WTC11 (cell line): ENCODE data around the gene UMODL1. TPM values are rescaled to one million over a fixed set of nuclear protein-coding genes. Genes with fewer than 3 reads are reported as not detected.

Experiments used
- ATAC-seq: fragments of 200-7000 bp; cut with Tn5 transposase; 2 replicates; pipeline ENCODE4 v1.10.0; 2021; ENCODE audit warnings: mild to moderate bottlenecking, moderate library complexity
- CTCF ChIA-PET: fragments of 300-600 bp; sonication (Branson Sonifier 250); formaldehyde crosslinking; loops from one replicate; lab custom pipeline; 2021; ENCODE audit warnings: antibody characterized with exemption; lab: Charles Lee
- POLR2A ChIA-PET: fragments of 350-600 bp; sonication (Branson Sonifier 250); formaldehyde crosslinking; loops from one replicate; lab custom pipeline; 2021; ENCODE audit warnings: antibody characterized with exemption; lab: Charles Lee
- DNase-seq: peaks from one replicate; pipeline ENCODE4 v3.0.0; 2021; ENCODE audit warnings: low spot score
- H3K27ac Mint-ChIP-seq: 2 replicates; pipeline ENCODE4 v1.8.0; 2021; ENCODE audit warnings: mixed read lengths
- H3K27me3 Mint-ChIP-seq: 2 replicates; pipeline ENCODE4 v1.8.0; 2021; ENCODE audit warnings: low read depth, mild to moderate bottlenecking, moderate library complexity, mixed read lengths
- H3K36me3 Mint-ChIP-seq: 2 replicates; pipeline ENCODE4 v1.8.0; 2021; ENCODE audit warnings: mixed read lengths
- H3K4me1 Mint-ChIP-seq: 2 replicates; pipeline ENCODE4 v1.8.0; 2022; ENCODE audit warnings: mixed read lengths
- H3K4me3 Mint-ChIP-seq: 2 replicates; pipeline ENCODE4 v1.8.0; 2021; ENCODE audit warnings: mild to moderate bottlenecking, moderate library complexity, mixed read lengths
- H3K9me3 Mint-ChIP-seq: 2 replicates; pipeline ENCODE4 v1.8.0; 2021; ENCODE audit warnings: mixed read lengths
- ATF1 ChIP-seq: sonication (generic); formaldehyde crosslinking; IDR thresholded peaks from 2 replicates; pipeline ENCODE4 v1.8.1; 2023; ENCODE audit warnings: mild to moderate bottlenecking, moderate library complexity, missing genetic modification reagents
- CBFB ChIP-seq: sonication (generic); formaldehyde crosslinking; IDR thresholded peaks from 2 replicates; pipeline ENCODE4 v1.8.1; 2022; ENCODE audit warnings: mild to moderate bottlenecking, low read depth, missing genetic modification reagents
- CREB1 ChIP-seq: sonication (generic); formaldehyde crosslinking; IDR thresholded peaks from 2 replicates; pipeline ENCODE4 v1.8.0; 2023; ENCODE audit warnings: mild to moderate bottlenecking, missing genetic modification reagents
- CREM ChIP-seq: sonication (generic); formaldehyde crosslinking; IDR thresholded peaks from 2 replicates; pipeline ENCODE4 v1.8.1; 2022; ENCODE audit warnings: mild to moderate bottlenecking, missing genetic modification reagents, moderate library complexity
- E2F1 ChIP-seq: sonication (generic); formaldehyde crosslinking; IDR thresholded peaks from 2 replicates; pipeline ENCODE4 v1.8.0; 2022; ENCODE audit warnings: mild to moderate bottlenecking, missing genetic modification reagents
- E2F4 ChIP-seq: sonication (generic); formaldehyde crosslinking; IDR thresholded peaks from 2 replicates; pipeline ENCODE4 v1.8.1; 2022; ENCODE audit warnings: low read depth, mild to moderate bottlenecking, moderate library complexity, missing genetic modification reagents, borderline replicate concordance
- ERG ChIP-seq: fragments of 250-450 bp; sonication (Bioruptor Pico); IDR thresholded peaks from 2 replicates; pipeline ENCODE4 v1.8.0; 2021; ENCODE audit warnings: mild to moderate bottlenecking
- MXD4 ChIP-seq: fragments of 250-450 bp; sonication (Bioruptor Pico); IDR thresholded peaks from 2 replicates; pipeline ENCODE4 v1.8.0; 2021; ENCODE audit warnings: mild to moderate bottlenecking, moderate library complexity, borderline replicate concordance
- MYBL2 ChIP-seq: sonication (generic); formaldehyde crosslinking; IDR thresholded peaks from 2 replicates; pipeline ENCODE4 v1.8.1; 2023; ENCODE audit warnings: mild to moderate bottlenecking, moderate library complexity, missing genetic modification reagents
- NFYB ChIP-seq: sonication (generic); formaldehyde crosslinking; conservative IDR thresholded peaks from 2 replicates; pipeline ENCODE4 v1.8.0; 2022; ENCODE audit warnings: low read depth, missing genetic modification reagents
- RELA ChIP-seq: sonication (generic); formaldehyde crosslinking; IDR thresholded peaks from 2 replicates; pipeline ENCODE4 v1.8.1; 2022; ENCODE audit warnings: missing genetic modification reagents, mild to moderate bottlenecking, borderline replicate concordance
- SMAD4 ChIP-seq: sonication (generic); formaldehyde crosslinking; IDR thresholded peaks from 2 replicates; pipeline ENCODE4 v1.8.0; 2022; ENCODE audit warnings: mild to moderate bottlenecking, missing genetic modification reagents
- SP1 ChIP-seq: sonication (generic); formaldehyde crosslinking; conservative IDR thresholded peaks from 2 replicates; pipeline ENCODE4 v1.8.1; 2022; ENCODE audit warnings: missing genetic modification reagents
- STAT6 ChIP-seq: sonication (generic); formaldehyde crosslinking; conservative IDR thresholded peaks from 2 replicates; pipeline ENCODE4 v1.8.1; 2023; ENCODE audit warnings: mild to moderate bottlenecking, low read depth, missing genetic modification reagents, moderate library complexity
- ZNF138 ChIP-seq: sonication (generic); formaldehyde crosslinking; conservative IDR thresholded peaks from 2 replicates; pipeline ENCODE4 v1.8.1; 2022; ENCODE audit warnings: mild to moderate bottlenecking, moderate library complexity, missing genetic modification reagents
- ZNF317 ChIP-seq: sonication (generic); formaldehyde crosslinking; IDR thresholded peaks from 2 replicates; pipeline ENCODE4 v1.8.1; 2023; ENCODE audit warnings: low read depth, mild to moderate bottlenecking, moderate library complexity, missing genetic modification reagents, borderline replicate concordance
- ZNF416 ChIP-seq: fragments of 250-450 bp; sonication (Bioruptor Pico); IDR thresholded peaks from 2 replicates; pipeline ENCODE4 v1.9.0; 2021; ENCODE audit warnings: mild to moderate bottlenecking, inconsistent platforms
- ZNF671 ChIP-seq: fragments of 250-450 bp; sonication (Bioruptor Pico); IDR thresholded peaks from 2 replicates; pipeline ENCODE4 v1.8.0; 2021; ENCODE audit warnings: mild to moderate bottlenecking
- total RNA-seq: library from RNA; stranded (reverse); gene quantifications from 3 replicates; pipeline ENCODE4 v1.2.3, GENCODE V29; 2021
- TF ChIP-seq, protein P1 (sequence below): sonication (generic); formaldehyde crosslinking; IDR thresholded peaks from 2 replicates; pipeline ENCODE4 v1.8.1; 2023; ENCODE audit warnings: mild to moderate bottlenecking, missing genetic modification reagents, moderate library complexity
- TF ChIP-seq, protein P2 (sequence below): sonication (generic); formaldehyde crosslinking; IDR thresholded peaks from 2 replicates; pipeline ENCODE4 v1.8.1; 2023; ENCODE audit warnings: mild to moderate bottlenecking, missing genetic modification reagents, borderline replicate concordance

UMODL1 gene
- total RNA-seq, 1 experiment from 2014 or later: not detected

GRCh38 chr21:42137191-42137904 lies 66.2 kb downstream of the UMODL1 start (continued):
- TF ChIP-seq ZNF317 (CRISPR knock-in tag) (no peak), SP1 (no peak)

DNA sequence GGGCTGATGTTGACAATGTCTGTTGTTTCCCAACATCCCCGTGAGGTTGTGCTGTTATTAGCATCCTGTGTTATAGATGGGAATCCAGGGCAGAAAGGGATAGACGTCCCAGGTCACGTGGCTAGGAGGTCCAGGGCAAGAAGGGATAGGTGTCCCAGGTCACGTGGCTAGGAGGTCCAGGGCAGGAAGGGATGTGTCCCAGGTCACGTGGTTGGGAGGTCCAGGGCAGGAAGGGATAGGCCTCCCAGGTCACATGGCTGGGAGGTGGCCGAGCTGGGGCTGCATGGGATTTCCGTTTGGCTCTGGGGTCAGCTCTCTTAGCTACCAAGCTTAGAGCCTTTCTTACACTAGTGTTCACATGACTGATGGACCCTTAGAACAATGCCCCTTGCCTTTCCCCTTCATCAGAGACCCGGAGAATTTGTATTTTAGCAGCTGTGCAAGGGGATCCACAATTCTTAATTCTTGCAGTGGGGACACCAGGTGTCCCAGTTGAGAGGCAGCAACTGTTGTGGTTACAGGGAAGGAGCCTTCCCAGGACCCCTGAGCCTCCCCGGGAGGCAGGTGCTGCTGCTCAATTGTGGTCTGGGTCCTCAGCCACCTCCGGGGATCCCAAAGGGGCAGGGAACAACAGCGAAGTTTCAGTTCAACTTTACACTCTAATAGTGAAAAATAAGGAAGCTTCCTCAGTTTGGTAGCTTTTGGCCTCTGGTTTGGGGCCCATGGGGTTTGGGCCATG lies 69.2 kb downstream of the UMODL1 start:
- TF ChIP-seq ZNF416 (CRISPR knock-in tag) (no peak), MYBL2 (no peak)
- TF ChIP-seq, protein P1, sequence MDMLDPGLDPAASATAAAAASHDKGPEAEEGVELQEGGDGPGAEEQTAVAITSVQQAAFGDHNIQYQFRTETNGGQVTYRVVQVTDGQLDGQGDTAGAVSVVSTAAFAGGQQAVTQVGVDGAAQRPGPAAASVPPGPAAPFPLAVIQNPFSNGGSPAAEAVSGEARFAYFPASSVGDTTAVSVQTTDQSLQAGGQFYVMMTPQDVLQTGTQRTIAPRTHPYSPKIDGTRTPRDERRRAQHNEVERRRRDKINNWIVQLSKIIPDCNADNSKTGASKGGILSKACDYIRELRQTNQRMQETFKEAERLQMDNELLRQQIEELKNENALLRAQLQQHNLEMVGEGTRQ (CRISPR knock-in tag): peak; percentile 30; the same call in 1 of the 2 replicates
- TF ChIP-seq, all 79 proteins: peak for 1
- H3K27me3 Mint-ChIP-seq: no peaks in the 10 kb centered on the region
- DNase-seq (no peak), ATAC-seq (no peak)
- H3K4me1 Mint-ChIP-seq: no peaks in the 10 kb centered on the region
- ChIA-PET CTCF (interaction anchor here (0.7 to 1.4 kb wide), 4 partner anchors 21 to 200 kb away, joined by 3 to 5 read pairs (median 4); no protein-coding TSS in a partner anchor), POLR2A (no interaction called here)
- H3K9me3 Mint-ChIP-seq: no peaks in the 10 kb centered on the region
- H3K27ac Mint-ChIP-seq: no peak overlapping the region
- no peak overlapping the region for H3K4me3 Mint-ChIP-seq
- H3K36me3 Mint-ChIP-seq: no peaks in the 10 kb centered on the region

GRCh38 chr21:42141643-42142042 lies 70.5 kb downstream of the UMODL1 start:
- H3K27me3 Mint-ChIP-seq: no peaks in the 10 kb centered on the region
- H3K27ac Mint-ChIP-seq: no peak overlapping the region
- ATAC-seq (no peak), DNase-seq (no peak)
- POLR2A ChIA-PET: no interaction called here
- no peak overlapping the region for H3K4me3 Mint-ChIP-seq
- CTCF ChIA-PET: no interaction called here
- H3K4me1 Mint-ChIP-seq: no peaks in the 10 kb centered on the region
- no peaks in the 10 kb centered on the region for H3K36me3 Mint-ChIP-seq
- no peaks in the 10 kb centered on the region for H3K9me3 Mint-ChIP-seq
- TF ChIP-seq SMAD4 (CRISPR knock-in tag): no peak
- no peak for TF ChIP-seq STAT6
- TF ChIP-seq NFYB: no peak
- no peak for TF ChIP-seq CREM
- TF ChIP-seq RELA (CRISPR knock-in tag): no peak
- TF ChIP-seq MXD4 (CRISPR knock-in tag): no peak
- no peak for TF ChIP-seq ZNF138
- TF ChIP-seq ZNF671 (CRISPR knock-in tag): no peak
- TF ChIP-seq, protein P2, sequence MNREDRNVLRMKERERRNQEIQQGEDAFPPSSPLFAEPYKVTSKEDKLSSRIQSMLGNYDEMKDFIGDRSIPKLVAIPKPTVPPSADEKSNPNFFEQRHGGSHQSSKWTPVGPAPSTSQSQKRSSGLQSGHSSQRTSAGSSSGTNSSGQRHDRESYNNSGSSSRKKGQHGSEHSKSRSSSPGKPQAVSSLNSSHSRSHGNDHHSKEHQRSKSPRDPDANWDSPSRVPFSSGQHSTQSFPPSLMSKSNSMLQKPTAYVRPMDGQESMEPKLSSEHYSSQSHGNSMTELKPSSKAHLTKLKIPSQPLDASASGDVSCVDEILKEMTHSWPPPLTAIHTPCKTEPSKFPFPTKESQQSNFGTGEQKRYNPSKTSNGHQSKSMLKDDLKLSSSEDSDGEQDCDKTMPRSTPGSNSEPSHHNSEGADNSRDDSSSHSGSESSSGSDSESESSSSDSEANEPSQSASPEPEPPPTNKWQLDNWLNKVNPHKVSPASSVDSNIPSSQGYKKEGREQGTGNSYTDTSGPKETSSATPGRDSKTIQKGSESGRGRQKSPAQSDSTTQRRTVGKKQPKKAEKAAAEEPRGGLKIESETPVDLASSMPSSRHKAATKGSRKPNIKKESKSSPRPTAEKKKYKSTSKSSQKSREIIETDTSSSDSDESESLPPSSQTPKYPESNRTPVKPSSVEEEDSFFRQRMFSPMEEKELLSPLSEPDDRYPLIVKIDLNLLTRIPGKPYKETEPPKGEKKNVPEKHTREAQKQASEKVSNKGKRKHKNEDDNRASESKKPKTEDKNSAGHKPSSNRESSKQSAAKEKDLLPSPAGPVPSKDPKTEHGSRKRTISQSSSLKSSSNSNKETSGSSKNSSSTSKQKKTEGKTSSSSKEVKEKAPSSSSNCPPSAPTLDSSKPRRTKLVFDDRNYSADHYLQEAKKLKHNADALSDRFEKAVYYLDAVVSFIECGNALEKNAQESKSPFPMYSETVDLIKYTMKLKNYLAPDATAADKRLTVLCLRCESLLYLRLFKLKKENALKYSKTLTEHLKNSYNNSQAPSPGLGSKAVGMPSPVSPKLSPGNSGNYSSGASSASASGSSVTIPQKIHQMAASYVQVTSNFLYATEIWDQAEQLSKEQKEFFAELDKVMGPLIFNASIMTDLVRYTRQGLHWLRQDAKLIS (CRISPR knock-in tag): no peak
- TF ChIP-seq E2F1 (CRISPR knock-in tag): no peak
- no peak for TF ChIP-seq ATF1 (CRISPR knock-in tag)
- TF ChIP-seq CREB1 (CRISPR knock-in tag): no peak
- no peak for TF ChIP-seq MYBL2
- no peak for TF ChIP-seq ERG (CRISPR knock-in tag)
- no peak for TF ChIP-seq CBFB (CRISPR knock-in tag)
- TF ChIP-seq E2F4 (CRISPR knock-in tag): no peak
